ENCODE data around the gene HLA-DMA. TPM values are rescaled to one million over a fixed set of nuclear protein-coding genes. Genes with fewer than 3 reads are reported as not detected.

HLA-DMA gene
- total RNA-seq = 3.6 to 5.5 TPM (median 5.4 TPM) in 3 replicates
- long read RNA-seq, transcript HLA-DMA-201 (5 exons, 1,123 nt) = major isoform, 6 of 7 reads
- long read RNA-seq, partial matches to known transcripts = 0 of 7 reads
- long read RNA-seq, other reads (novel, unspliced or antisense) = 1 of 7 reads

DNA sequence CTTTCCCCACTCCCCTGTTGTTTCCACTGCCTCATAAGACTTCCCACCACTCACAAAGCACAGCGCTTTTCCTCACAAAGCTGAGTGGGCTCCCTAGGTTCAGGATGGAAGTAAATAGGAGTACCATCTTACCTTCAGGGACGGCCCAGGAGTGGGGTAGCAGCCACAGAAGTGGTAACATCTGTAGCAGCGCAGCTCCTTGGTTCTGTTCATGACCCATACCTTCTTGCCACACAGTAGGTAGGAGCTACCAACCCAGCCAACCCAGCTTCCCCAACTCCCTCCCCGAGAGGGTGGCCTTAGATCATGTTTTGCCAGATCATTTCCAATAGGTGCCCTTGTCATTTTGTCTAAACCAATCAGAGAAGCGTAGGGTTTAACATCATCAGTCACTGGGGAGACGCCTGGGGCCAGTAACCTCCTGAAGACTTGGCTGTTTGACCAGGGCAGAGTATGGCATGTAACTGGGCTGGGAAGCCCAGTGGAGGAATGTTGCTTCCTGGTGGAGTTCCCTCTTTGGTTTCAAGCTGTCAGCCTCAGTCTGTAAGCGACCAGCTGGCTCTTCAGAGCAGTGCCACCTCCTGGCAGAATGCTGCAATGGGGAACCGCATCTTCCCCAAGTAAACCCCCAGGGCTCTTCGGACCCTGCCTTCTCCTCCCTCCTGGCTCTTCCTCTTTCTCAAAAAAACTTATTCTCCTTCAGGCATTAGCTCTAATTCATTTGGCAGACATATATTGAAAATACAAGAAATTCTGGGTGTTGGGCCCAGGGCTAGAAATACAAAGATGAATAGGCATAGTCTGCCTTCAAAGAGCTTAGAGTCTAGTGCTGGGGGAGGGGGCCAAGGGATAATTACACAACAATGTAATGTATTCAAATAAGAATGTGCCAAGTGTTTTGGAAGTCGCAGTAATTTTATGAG lies at the start of gene HLA-DMA:
TSS of gene HLA-DMA (minus strand) at position 281 of the 923 bp plus-strand sequence. CDS start at position 220, 61 bp downstream.
- H3K36me3 Mint-ChIP-seq (ENCODE audit: low read depth) = peaks cover 3% of the 10 kb centered on the region
- peak within 1 kb of the TSS; percentile 82 for H3K27ac Mint-ChIP-seq (ENCODE audit: unreplicated experiment)
- no peak for DNase-seq (ENCODE audit: low spot score)
- TF ChIP-seq, protein P1, sequence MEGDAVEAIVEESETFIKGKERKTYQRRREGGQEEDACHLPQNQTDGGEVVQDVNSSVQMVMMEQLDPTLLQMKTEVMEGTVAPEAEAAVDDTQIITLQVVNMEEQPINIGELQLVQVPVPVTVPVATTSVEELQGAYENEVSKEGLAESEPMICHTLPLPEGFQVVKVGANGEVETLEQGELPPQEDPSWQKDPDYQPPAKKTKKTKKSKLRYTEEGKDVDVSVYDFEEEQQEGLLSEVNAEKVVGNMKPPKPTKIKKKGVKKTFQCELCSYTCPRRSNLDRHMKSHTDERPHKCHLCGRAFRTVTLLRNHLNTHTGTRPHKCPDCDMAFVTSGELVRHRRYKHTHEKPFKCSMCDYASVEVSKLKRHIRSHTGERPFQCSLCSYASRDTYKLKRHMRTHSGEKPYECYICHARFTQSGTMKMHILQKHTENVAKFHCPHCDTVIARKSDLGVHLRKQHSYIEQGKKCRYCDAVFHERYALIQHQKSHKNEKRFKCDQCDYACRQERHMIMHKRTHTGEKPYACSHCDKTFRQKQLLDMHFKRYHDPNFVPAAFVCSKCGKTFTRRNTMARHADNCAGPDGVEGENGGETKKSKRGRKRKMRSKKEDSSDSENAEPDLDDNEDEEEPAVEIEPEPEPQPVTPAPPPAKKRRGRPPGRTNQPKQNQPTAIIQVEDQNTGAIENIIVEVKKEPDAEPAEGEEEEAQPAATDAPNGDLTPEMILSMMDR (IDR thresholded peaks at IDR 0.05) = peak; percentile 89
- no peaks in the 10 kb centered on the region for H3K27me3 Mint-ChIP-seq (ENCODE audit: low read depth)
- H3K4me1 Mint-ChIP-seq (ENCODE audit: low read depth) = peaks cover 10% of the 10 kb centered on the region
- H3K9me3 Mint-ChIP-seq (ENCODE audit: low read depth) = no peaks in the 10 kb centered on the region
- H3K4me3 Mint-ChIP-seq (ENCODE audit: unreplicated experiment) = peak within 1 kb of the TSS; percentile 14

DNA sequence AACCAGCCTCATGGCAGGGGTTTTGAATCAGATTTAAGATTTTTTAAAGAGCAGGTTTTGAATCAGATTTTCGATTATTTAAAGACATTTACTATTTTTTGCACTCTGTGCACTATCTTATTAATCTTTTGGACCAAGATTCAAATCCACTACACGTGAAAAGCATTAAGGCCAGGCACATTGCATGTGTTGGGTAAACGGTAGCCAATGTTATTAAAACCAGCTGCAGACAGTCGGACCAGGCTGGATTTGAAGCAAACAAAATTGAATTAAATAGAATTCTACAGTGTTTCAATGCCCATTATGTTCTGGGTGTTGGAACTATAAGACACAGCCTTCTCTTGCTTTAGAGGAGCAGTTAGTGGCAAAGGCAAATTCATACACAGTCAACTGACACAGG lies 48.8 kb upstream of the HLA-DMA start:
- Mint-ChIP-seq H3K9me3 (ENCODE audit: low read depth) (no peaks in the 10 kb centered on the region), H3K36me3 (ENCODE audit: low read depth) (peaks cover 2% of the 10 kb centered on the region), H3K4me3 (ENCODE audit: unreplicated experiment) (no peak overlapping the region), H3K27me3 (ENCODE audit: low read depth) (peaks cover 61% of the 10 kb centered on the region), H3K4me1 (ENCODE audit: low read depth) (no peaks in the 10 kb centered on the region), H3K27ac (ENCODE audit: unreplicated experiment) (no peak overlapping the region)
- TF ChIP-seq, protein P1 (IDR thresholded peaks at IDR 0.05) = no peak
- no peak for DNase-seq (ENCODE audit: low spot score)

DNA sequence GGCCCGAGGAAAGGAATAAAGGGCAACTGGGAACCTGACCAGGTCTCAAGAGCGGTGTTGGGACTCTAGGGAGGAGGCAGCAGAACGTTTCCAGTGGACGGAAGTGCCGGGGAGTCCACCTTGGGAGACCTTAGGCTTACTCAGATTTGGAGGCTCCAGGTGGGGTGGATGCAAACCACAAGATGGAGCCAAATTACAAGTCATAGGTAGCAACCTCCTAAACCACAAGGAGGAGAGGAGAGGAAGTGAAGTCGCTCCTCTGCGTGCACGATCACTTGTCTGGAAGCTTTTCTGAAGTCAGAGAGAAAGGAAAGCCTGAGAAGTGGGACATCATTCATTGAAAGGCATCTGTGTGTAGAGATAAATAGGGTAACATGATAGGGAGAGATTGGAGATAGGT lies 47.2 kb upstream of the HLA-DMA start:
- no peaks in the 10 kb centered on the region for H3K9me3 Mint-ChIP-seq (ENCODE audit: low read depth)
- H3K4me1 Mint-ChIP-seq (ENCODE audit: low read depth) = no peaks in the 10 kb centered on the region
- H3K36me3 Mint-ChIP-seq (ENCODE audit: low read depth) = peaks cover 2% of the 10 kb centered on the region
- TF ChIP-seq, protein P1 (IDR thresholded peaks at IDR 0.05) = peak; percentile 24
- no peak overlapping the region for H3K4me3 Mint-ChIP-seq (ENCODE audit: unreplicated experiment)
- DNase-seq (ENCODE audit: low spot score) = no peak
- no peak overlapping the region for H3K27ac Mint-ChIP-seq (ENCODE audit: unreplicated experiment)
- peaks cover 66% of the 10 kb centered on the region for H3K27me3 Mint-ChIP-seq (ENCODE audit: low read depth)

DNA sequence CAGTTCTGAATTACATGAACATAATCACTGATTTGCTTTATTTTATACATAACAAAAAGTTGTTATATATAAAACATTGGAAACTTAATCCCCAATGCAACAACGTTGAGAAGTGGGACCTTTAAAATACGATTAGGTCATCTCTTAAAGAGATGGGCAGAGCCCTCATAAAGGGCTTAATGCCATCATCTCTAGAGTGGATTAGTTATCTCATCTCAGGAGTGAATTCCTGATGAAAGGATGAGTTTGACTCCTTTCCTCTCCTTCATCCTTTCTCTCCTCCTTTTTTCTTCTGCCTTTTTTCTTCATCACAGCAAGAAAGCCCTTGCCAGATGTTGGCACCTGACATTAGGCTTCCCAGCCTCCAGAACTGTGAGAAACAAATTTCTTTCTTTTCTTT lies 42.6 kb upstream of the HLA-DMA start:
- no peak for DNase-seq (ENCODE audit: low spot score)
- peaks cover 45% of the 10 kb centered on the region for H3K27me3 Mint-ChIP-seq (ENCODE audit: low read depth)

More for the DNA sequence above, 42.6 kb upstream of the HLA-DMA start:
- H3K27ac Mint-ChIP-seq (ENCODE audit: unreplicated experiment) = no peak overlapping the region
- peaks cover 3% of the 10 kb centered on the region for H3K9me3 Mint-ChIP-seq (ENCODE audit: low read depth)
- H3K4me3 Mint-ChIP-seq (ENCODE audit: unreplicated experiment) = no peak overlapping the region
- peaks cover 2% of the 10 kb centered on the region for H3K36me3 Mint-ChIP-seq (ENCODE audit: low read depth)
- H3K4me1 Mint-ChIP-seq (ENCODE audit: low read depth) = no peaks in the 10 kb centered on the region
- TF ChIP-seq, protein P1 (IDR thresholded peaks at IDR 0.05) = no peak
